Cortex of kidney (tissue), 1 donor: ENCODE data around the gene LYRM1.
"Not testable (repeated sequence)": the region's sequence is repeated elsewhere in the genome, so short reads cannot be mapped to it uniquely, and the experiment has no call there.

Experiments used
- DNase-seq: peaks from one replicate; lab custom pipeline; 2025; lab: John Stamatoyannopoulos, UW

The LYRM1 gene

GRCh38 chr16:20900299-20901067, at the start of gene LYRM1, which contains the start of gene DCUN1D3:
LYRM1 (plus strand) TSS chr16:20900771; CDS start chr16:20915556, 14,785 bp downstream.
DCUN1D3 (minus strand) TSS chr16:20900358; CDS start chr16:20862538, 37,820 bp downstream.
- no peak for DNase-seq

GRCh38 chr16:20850981-20851380, 49.6 kb upstream of the LYRM1 start:
- DNase-seq: no peak

- DNase-seq: no peak
Observed at GRCh38 chr16:20851601-20852000, 49.0 kb upstream of the LYRM1 start.

GRCh38 chr16:20853143-20853542, 47.4 kb upstream of the LYRM1 start:
- DNase-seq: no peak

GRCh38 chr16:20853981-20854620, 46.5 kb upstream of the LYRM1 start:
- no peak for DNase-seq

- DNase-seq: no peak
Observed at GRCh38 chr16:20854963-20855362, 45.6 kb upstream of the LYRM1 start.

- no peak for DNase-seq
Observed at GRCh38 chr16:20857281-20857680, 43.3 kb upstream of the LYRM1 start.

- no peak for DNase-seq
Observed at GRCh38 chr16:20859229-20859628, 41.3 kb upstream of the LYRM1 start.

GRCh38 chr16:20859699-20860098, 40.9 kb upstream of the LYRM1 start:
- DNase-seq: no peak

- no peak for DNase-seq
Observed at GRCh38 chr16:20860361-20860760, 40.2 kb upstream of the LYRM1 start.

- not testable (repeated sequence) for DNase-seq
Observed at GRCh38 chr16:20860995-20861394, 39.6 kb upstream of the LYRM1 start.

- DNase-seq: no peak
Observed at GRCh38 chr16:20862162-20862960, 38.2 kb upstream of the LYRM1 start.

- not testable (repeated sequence) for DNase-seq
Observed at GRCh38 chr16:20864376-20864775, 36.2 kb upstream of the LYRM1 start.

GRCh38 chr16:20865420-20866131, 35.0 kb upstream of the LYRM1 start:
- DNase-seq: no peak

GRCh38 chr16:20866145-20866772, 34.3 kb upstream of the LYRM1 start:
- no peak for DNase-seq

GRCh38 chr16:20866801-20867200, 33.8 kb upstream of the LYRM1 start:
- no peak for DNase-seq

GRCh38 chr16:20867585-20867984, 33.0 kb upstream of the LYRM1 start:
- DNase-seq: no peak

GRCh38 chr16:20868890-20869289, 31.7 kb upstream of the LYRM1 start:
- DNase-seq: no peak

- DNase-seq: no peak
Observed at GRCh38 chr16:20870122-20870820, 30.3 kb upstream of the LYRM1 start.

- DNase-seq: no peak
Observed at GRCh38 chr16:20871258-20871657, 29.3 kb upstream of the LYRM1 start.
